ENCODE measurements around the gene COX7A1. TPM values are rescaled to one million over a fixed set of nuclear protein-coding genes. Genes with fewer than 3 reads are reported as not detected.

The COX7A1 gene
- polyA plus RNA-seq, 1 donor from 2014 or later, result not detected

GRCh38 chr19:36121486-36122124 lies 30.6 kb downstream of the COX7A1 start:
- H3K36me3 ChIP-seq (ENCODE audit: insufficient read depth, low read length), result peaks cover 4% of the 10 kb centered on the region
- H3F3A ChIP-seq (ENCODE audit: insufficient read depth, low read length, poor library complexity, severe bottlenecking), result no peaks in the 10 kb centered on the region
- H3K27ac ChIP-seq (ENCODE audit: low read length), result no peak overlapping the region
- H4K20me1 ChIP-seq (ENCODE audit: insufficient read depth), result no peaks in the 10 kb centered on the region
- H3K4me3 ChIP-seq (ENCODE audit: low read length), result no peak overlapping the region
- H3K9ac ChIP-seq (ENCODE audit: low read length), result no peak overlapping the region
- peaks cover 3% of the 10 kb centered on the region for H3K79me2 ChIP-seq (replicated peaks; ENCODE audit: insufficient read depth, low read length)
- H3K4me2 ChIP-seq (ENCODE audit: low read length), result no peak overlapping the region
- no peak overlapping the region for H2AFZ ChIP-seq (ENCODE audit: low read depth, low read length)
- H3K27me3 ChIP-seq (ENCODE audit: insufficient read depth, low read depth, low read length), result no peaks in the 10 kb centered on the region
- no peaks in the 10 kb centered on the region for H3K9me3 ChIP-seq (ENCODE audit: low read length)
- H3K9me2 ChIP-seq (ENCODE audit: insufficient read depth, low read length), result no peaks in the 10 kb centered on the region
- TF ChIP-seq EZH2 (IDR thresholded peaks at IDR 0.05; ENCODE audit: borderline replicate concordance, insufficient read depth, low read length, poor library complexity, severe bottlenecking) (no peak), MXI1 (conservative IDR thresholded peaks at IDR 0.05; ENCODE audit: poor library complexity, severe bottlenecking) (no peak), TAF1 (IDR thresholded peaks at IDR 0.05; ENCODE audit: low read depth) (no peak), RAD21 (conservative IDR thresholded peaks at IDR 0.05) (no peak), SMC3 (conservative IDR thresholded peaks at IDR 0.05; ENCODE audit: poor library complexity) (no peak), EP300 (conservative IDR thresholded peaks at IDR 0.05; ENCODE audit: poor library complexity, severe bottlenecking) (no peak), POLR2AphosphoS5 (IDR thresholded peaks at IDR 0.05) (no peak), CTCF (IDR thresholded peaks at IDR 0.05; ENCODE audit: poor library complexity, severe bottlenecking) (no peak)
- TF ChIP-seq, protein P1, sequence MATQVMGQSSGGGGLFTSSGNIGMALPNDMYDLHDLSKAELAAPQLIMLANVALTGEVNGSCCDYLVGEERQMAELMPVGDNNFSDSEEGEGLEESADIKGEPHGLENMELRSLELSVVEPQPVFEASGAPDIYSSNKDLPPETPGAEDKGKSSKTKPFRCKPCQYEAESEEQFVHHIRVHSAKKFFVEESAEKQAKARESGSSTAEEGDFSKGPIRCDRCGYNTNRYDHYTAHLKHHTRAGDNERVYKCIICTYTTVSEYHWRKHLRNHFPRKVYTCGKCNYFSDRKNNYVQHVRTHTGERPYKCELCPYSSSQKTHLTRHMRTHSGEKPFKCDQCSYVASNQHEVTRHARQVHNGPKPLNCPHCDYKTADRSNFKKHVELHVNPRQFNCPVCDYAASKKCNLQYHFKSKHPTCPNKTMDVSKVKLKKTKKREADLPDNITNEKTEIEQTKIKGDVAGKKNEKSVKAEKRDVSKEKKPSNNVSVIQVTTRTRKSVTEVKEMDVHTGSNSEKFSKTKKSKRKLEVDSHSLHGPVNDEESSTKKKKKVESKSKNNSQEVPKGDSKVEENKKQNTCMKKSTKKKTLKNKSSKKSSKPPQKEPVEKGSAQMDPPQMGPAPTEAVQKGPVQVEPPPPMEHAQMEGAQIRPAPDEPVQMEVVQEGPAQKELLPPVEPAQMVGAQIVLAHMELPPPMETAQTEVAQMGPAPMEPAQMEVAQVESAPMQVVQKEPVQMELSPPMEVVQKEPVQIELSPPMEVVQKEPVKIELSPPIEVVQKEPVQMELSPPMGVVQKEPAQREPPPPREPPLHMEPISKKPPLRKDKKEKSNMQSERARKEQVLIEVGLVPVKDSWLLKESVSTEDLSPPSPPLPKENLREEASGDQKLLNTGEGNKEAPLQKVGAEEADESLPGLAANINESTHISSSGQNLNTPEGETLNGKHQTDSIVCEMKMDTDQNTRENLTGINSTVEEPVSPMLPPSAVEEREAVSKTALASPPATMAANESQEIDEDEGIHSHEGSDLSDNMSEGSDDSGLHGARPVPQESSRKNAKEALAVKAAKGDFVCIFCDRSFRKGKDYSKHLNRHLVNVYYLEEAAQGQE (IDR thresholded peaks at IDR 0.05; ENCODE audit: borderline replicate concordance), result no peak

DNA sequence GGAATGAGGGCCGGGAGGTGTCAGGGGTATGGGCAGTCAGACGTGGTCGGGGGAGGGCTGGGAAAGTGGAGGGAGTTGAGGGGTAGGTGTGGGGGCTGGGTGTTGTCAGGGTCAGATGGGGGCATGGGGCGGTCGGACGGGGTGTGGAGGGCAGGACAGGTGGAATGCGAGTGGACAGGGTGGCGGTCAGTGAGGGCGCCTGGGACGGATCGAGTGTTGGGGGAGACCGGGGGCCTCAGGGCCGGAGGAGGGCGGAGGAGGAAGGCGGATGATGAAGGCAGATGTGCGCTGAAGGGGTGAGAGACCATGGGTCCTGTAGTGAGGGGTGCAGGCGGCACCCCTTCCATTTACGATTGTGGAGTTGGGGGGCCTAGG lies 31.3 kb downstream of the COX7A1 start:
- Histone ChIP-seq H3F3A (ENCODE audit: insufficient read depth, low read length, poor library complexity, severe bottlenecking) (no peaks in the 10 kb centered on the region), H3K9me2 (ENCODE audit: insufficient read depth, low read length) (no peaks in the 10 kb centered on the region), H3K4me3 (ENCODE audit: low read length) (no peak overlapping the region), H3K9ac (ENCODE audit: low read length) (no peak overlapping the region), H3K27ac (ENCODE audit: low read length) (no peak overlapping the region), H3K36me3 (ENCODE audit: insufficient read depth, low read length) (peaks cover 4% of the 10 kb centered on the region), H3K4me2 (ENCODE audit: low read length) (no peak overlapping the region), H4K20me1 (ENCODE audit: insufficient read depth) (no peaks in the 10 kb centered on the region), H3K79me2 (replicated peaks; ENCODE audit: insufficient read depth, low read length) (peaks cover 9% of the 10 kb centered on the region), H3K9me3 (ENCODE audit: low read length) (no peaks in the 10 kb centered on the region), H2AFZ (ENCODE audit: low read depth, low read length) (no peak overlapping the region), H3K27me3 (ENCODE audit: insufficient read depth, low read depth, low read length) (no peaks in the 10 kb centered on the region)
- TF ChIP-seq, protein P1 (IDR thresholded peaks at IDR 0.05; ENCODE audit: borderline replicate concordance), result no peak
- TF ChIP-seq SMC3 (conservative IDR thresholded peaks at IDR 0.05; ENCODE audit: poor library complexity), result no peak
- no peak for TF ChIP-seq EZH2 (IDR thresholded peaks at IDR 0.05; ENCODE audit: borderline replicate concordance, insufficient read depth, low read length, poor library complexity, severe bottlenecking)
- no peak for TF ChIP-seq RAD21 (conservative IDR thresholded peaks at IDR 0.05)
- no peak for TF ChIP-seq MXI1 (conservative IDR thresholded peaks at IDR 0.05; ENCODE audit: poor library complexity, severe bottlenecking)
